Activated naive CD8-positive, alpha-beta T cell treated with anti-CD3 and anti-CD28 coated beads for 36 hours (primary cell): ENCODE measurements around the gene TNNT3. TPM values are rescaled to one million over a fixed set of nuclear protein-coding genes. Genes with fewer than 3 reads are reported as not detected.
A peak's percentile ranks its signal among the peaks of the same experiment; 100 is the strongest.
"Not testable (repeated sequence)": the region's sequence is repeated elsewhere in the genome, so short reads cannot be mapped to it uniquely, and the experiment has no call there.

ENCODE experiments used
- DNase-seq: peaks from one replicate; pipeline ENCODE4 v3.0.0; 2021
- H3K27ac Mint-ChIP-seq: one replicate; pipeline ENCODE4 v1.8.0; 2022; ENCODE audit warnings: mild to moderate bottlenecking, moderate library complexity, mixed read lengths
- H3K27me3 Mint-ChIP-seq: one replicate; pipeline ENCODE4 v1.8.0; 2022; ENCODE audit warnings: mild to moderate bottlenecking, mixed read lengths
- H3K36me3 Mint-ChIP-seq: one replicate; pipeline ENCODE4 v1.8.0; 2021; ENCODE audit warnings: mild to moderate bottlenecking, mixed read lengths
- H3K4me1 Mint-ChIP-seq: one replicate; pipeline ENCODE4 v1.8.0; 2021; ENCODE audit warnings: mixed read lengths
- H3K4me3 Mint-ChIP-seq: one replicate; pipeline ENCODE4 v1.8.0; 2022; ENCODE audit warnings: mild to moderate bottlenecking, moderate library complexity, mixed read lengths
- H3K9me3 Mint-ChIP-seq: one replicate; pipeline ENCODE4 v1.8.0; 2022; ENCODE audit warnings: mixed read lengths
- total RNA-seq, 2 experiments: library from RNA; stranded (reverse); gene quantifications; one replicate each; pipeline ENCODE4 v1.2.3, GENCODE V29; 2021

Gene TNNT3
- total RNA-seq, 2 experiments from 2014 or later: 0.50 to 0.54 TPM

GRCh38 chr11:1939788-1940187 is 20.3 kb downstream of the TNNT3 start:
- not testable (repeated sequence) for H3K36me3 Mint-ChIP-seq, H3K27me3 Mint-ChIP-seq, H3K9me3 Mint-ChIP-seq, H3K4me1 Mint-ChIP-seq, H3K4me3 Mint-ChIP-seq, DNase-seq, H3K27ac Mint-ChIP-seq

GRCh38 chr11:1942558-1943260 is 23.2 kb downstream of the TNNT3 start:
- Mint-ChIP-seq H3K36me3 (no peaks in the 10 kb centered on the region), H3K4me1 (peaks cover 5% of the 10 kb centered on the region), H3K4me3 (no peak overlapping the region), H3K27me3 (no peaks in the 10 kb centered on the region), H3K9me3 (no peaks in the 10 kb centered on the region), H3K27ac (no peak overlapping the region)
- no peak for DNase-seq

GRCh38 chr11:1943576-1943975 is 24.1 kb downstream of the TNNT3 start:
- Mint-ChIP-seq H3K4me1 (peaks cover 5% of the 10 kb centered on the region), H3K4me3 (no peak overlapping the region), H3K27ac (no peak overlapping the region), H3K27me3 (no peaks in the 10 kb centered on the region), H3K36me3 (no peaks in the 10 kb centered on the region), H3K9me3 (no peaks in the 10 kb centered on the region)
- no peak for DNase-seq

- Mint-ChIP-seq H3K27ac (no peak overlapping the region), H3K4me3 (no peak overlapping the region), H3K9me3 (no peaks in the 10 kb centered on the region), H3K36me3 (no peaks in the 10 kb centered on the region), H3K4me1 (peaks cover 3% of the 10 kb centered on the region), H3K27me3 (no peaks in the 10 kb centered on the region)
- DNase-seq: no peak
Measured at GRCh38 chr11:1943977-1944376, 24.5 kb downstream of the TNNT3 start.

GRCh38 chr11:1946812-1947484 is 27.4 kb downstream of the TNNT3 start, which contains the start of gene MRPL23:
Gene MRPL23, plus strand, starts transcription at chr11:1947332. Its CDS starts 31 bp downstream, at chr11:1947363.
- no peaks in the 10 kb centered on the region for H3K9me3 Mint-ChIP-seq
- peak; percentile 52 for DNase-seq
- H3K27ac Mint-ChIP-seq: no peak within 1 kb of the TSS
- no peak within 1 kb of the TSS for H3K4me3 Mint-ChIP-seq
- no peaks in the 10 kb centered on the region for H3K27me3 Mint-ChIP-seq
- no peaks in the 10 kb centered on the region for H3K4me1 Mint-ChIP-seq
- no peaks in the 10 kb centered on the region for H3K36me3 Mint-ChIP-seq

GRCh38 chr11:1947592-1948237 is 28.2 kb downstream of the TNNT3 start:
- Mint-ChIP-seq H3K4me3 (no peak overlapping the region), H3K27ac (no peak overlapping the region), H3K36me3 (no peaks in the 10 kb centered on the region), H3K9me3 (no peaks in the 10 kb centered on the region), H3K27me3 (no peaks in the 10 kb centered on the region), H3K4me1 (no peaks in the 10 kb centered on the region)
- DNase-seq: no peak

- H3K27ac Mint-ChIP-seq: no peak overlapping the region
- no peaks in the 10 kb centered on the region for H3K27me3 Mint-ChIP-seq
- H3K4me1 Mint-ChIP-seq: no peaks in the 10 kb centered on the region
- no peak for DNase-seq
- H3K36me3 Mint-ChIP-seq: no peaks in the 10 kb centered on the region
- peak overlapping the region; percentile 42 for H3K4me3 Mint-ChIP-seq
- H3K9me3 Mint-ChIP-seq: no peaks in the 10 kb centered on the region
Measured at GRCh38 chr11:1948389-1948788, 28.9 kb downstream of the TNNT3 start.

- Mint-ChIP-seq H3K27ac (no peak overlapping the region), H3K36me3 (no peaks in the 10 kb centered on the region), H3K4me3 (no peak overlapping the region), H3K9me3 (no peaks in the 10 kb centered on the region), H3K4me1 (no peaks in the 10 kb centered on the region), H3K27me3 (no peaks in the 10 kb centered on the region)
- DNase-seq: no peak
Measured at GRCh38 chr11:1949302-1949701, 29.8 kb downstream of the TNNT3 start.

GRCh38 chr11:1949922-1950321 is 30.4 kb downstream of the TNNT3 start:
- Mint-ChIP-seq H3K36me3 (no peaks in the 10 kb centered on the region), H3K4me3 (no peak overlapping the region)

GRCh38 chr11:1952806-1953482 is 33.4 kb downstream of the TNNT3 start:
- no peaks in the 10 kb centered on the region for H3K27me3 Mint-ChIP-seq
- H3K36me3 Mint-ChIP-seq: no peaks in the 10 kb centered on the region
- no peaks in the 10 kb centered on the region for H3K4me1 Mint-ChIP-seq
- H3K4me3 Mint-ChIP-seq: no peak overlapping the region
- DNase-seq: no peak
- H3K9me3 Mint-ChIP-seq: no peaks in the 10 kb centered on the region
- no peak overlapping the region for H3K27ac Mint-ChIP-seq

More at GRCh38 chr11:1949922-1950321, 30.4 kb downstream of the TNNT3 start:
- DNase-seq: no peak
- no peaks in the 10 kb centered on the region for H3K4me1 Mint-ChIP-seq
- no peak overlapping the region for H3K27ac Mint-ChIP-seq
- H3K9me3 Mint-ChIP-seq: no peaks in the 10 kb centered on the region
- no peaks in the 10 kb centered on the region for H3K27me3 Mint-ChIP-seq

- Mint-ChIP-seq H3K9me3 (no peaks in the 10 kb centered on the region), H3K27me3 (no peaks in the 10 kb centered on the region), H3K27ac (no peak overlapping the region), H3K36me3 (no peaks in the 10 kb centered on the region), H3K4me1 (no peaks in the 10 kb centered on the region), H3K4me3 (no peak overlapping the region)
- DNase-seq: no peak
Measured at GRCh38 chr11:1953489-1954266, 34.2 kb downstream of the TNNT3 start.

GRCh38 chr11:1958367-1958766 is 38.9 kb downstream of the TNNT3 start:
- no peak overlapping the region for H3K4me3 Mint-ChIP-seq
- DNase-seq: no peak
- no peaks in the 10 kb centered on the region for H3K36me3 Mint-ChIP-seq
- no peak overlapping the region for H3K27ac Mint-ChIP-seq
- no peaks in the 10 kb centered on the region for H3K9me3 Mint-ChIP-seq
- no peaks in the 10 kb centered on the region for H3K4me1 Mint-ChIP-seq
- no peaks in the 10 kb centered on the region for H3K27me3 Mint-ChIP-seq

- Mint-ChIP-seq H3K27me3 (no peaks in the 10 kb centered on the region), H3K9me3 (no peaks in the 10 kb centered on the region), H3K4me1 (no peaks in the 10 kb centered on the region), H3K36me3 (no peaks in the 10 kb centered on the region), H3K4me3 (no peak overlapping the region), H3K27ac (no peak overlapping the region)
- DNase-seq: no peak
Measured at GRCh38 chr11:1959786-1960185, 40.3 kb downstream of the TNNT3 start.

- no peak for DNase-seq
- Mint-ChIP-seq H3K4me3 (no peak overlapping the region), H3K36me3 (no peaks in the 10 kb centered on the region), H3K27ac (no peak overlapping the region), H3K27me3 (no peaks in the 10 kb centered on the region), H3K9me3 (no peaks in the 10 kb centered on the region), H3K4me1 (no peaks in the 10 kb centered on the region)
Measured at GRCh38 chr11:1963864-1964263, 44.4 kb downstream of the TNNT3 start.
